Adrenal gland (tissue), 12 donors: ENCODE measurements around the gene EIPR1. TPM values are rescaled to one million over a fixed set of nuclear protein-coding genes. Genes with fewer than 3 reads are reported as not detected.

Source experiments
- DNase-seq, 7 donors: peaks; one replicate each; pipeline ENCODE4 v3.0.0-alpha.2; 2019 to 2020
- H3K27ac ChIP-seq, 5 donors: fragments of 200-600 bp; sonication (generic) in 4 of 5; 1 replicate in 3 of 5; 2 replicates in 2 of 5; pipeline versions ENCODE4 v1.5.1 to v1.8.0; 2016 to 2020; ENCODE audit warnings: mild to moderate bottlenecking in 1 of 5
- H3K27me3 ChIP-seq: fragments of 200-600 bp; 2 replicates; pipeline ENCODE4 v1.8.0; 2021
- H3K36me3 ChIP-seq, 2 donors: fragments of 200-600 bp; replicated peaks in 1 of 2; 1 replicate in 1 of 2; 2 replicates in 1 of 2; pipeline versions ENCODE4 v1.5.1 to v1.8.0; 2018 to 2022
- H3K4me1 ChIP-seq, 2 donors: fragments of 200-600 bp; replicated peaks in 1 of 2; 1 replicate in 1 of 2; 2 replicates in 1 of 2; pipeline versions ENCODE4 v1.5.1 to v1.8.0; 2018 to 2021
- H3K4me3 ChIP-seq, 4 donors: fragments of 200-600 bp; sonication (generic) in 3 of 4; one replicate each; pipeline ENCODE4 v1.5.1; 2016 to 2018
- H3K9me3 ChIP-seq, 3 donors: fragments of 200-600 bp; sonication (generic) in 1 of 3; replicated peaks in 1 of 3; 1 replicate in 2 of 3; 2 replicates in 1 of 3; pipeline versions ENCODE4 v1.5.1 to v1.8.0; 2016 to 2021
- CTCF ChIP-seq, 6 experiments: fragments of 450-650 bp in 4 of 6; fragments of 200-600 bp in 2 of 6; sonication (generic) in 1 of 6; IDR thresholded peaks; 1 replicate in 5 of 6; 2 replicates in 1 of 6; pipeline versions ENCODE4 v1.5.1 to v1.8.0; 2016 to 2021; ENCODE audit warnings: antibody characterized with exemption in 6 of 6, mild to moderate bottlenecking in 2 of 6, moderate library complexity in 1 of 6
- POLR2A ChIP-seq, 2 donors: fragments of 450-650 bp; IDR thresholded peaks; one replicate each; pipeline ENCODE4 v1.6.1; 2017; ENCODE audit warnings: antibody characterized with exemption in 2 of 2, mild to moderate bottlenecking in 2 of 2, moderate library complexity in 1 of 2
- WGBS, 4 donors: extraction: QIAGEN DNeasy Blood & Tissue Kit in 2 of 4; methylation state at CpG; one replicate each; pipeline versions ENCODE4 v1.1.5 to v1.1.7; 2013 to 2017; 5-methylcytosine and 5-hydroxymethylcytosine counted together
- intact Hi-C, 2 donors: fragments of 100-400 bp; cut with DNase I; formaldehyde crosslinking; loops; one replicate each; pipeline versions ENCODE4 v1.14.1 to v1.15.0; 2022 to 2023
- polyA plus RNA-seq, 3 donors: library from polyadenylated mRNA; stranded (reverse); fragments of 200-250 nt in 2 of 3; fragments of 350-450 nt in 1 of 3; fragmentation: Illumina TruSeq in 1 of 3; extraction: RNeasy Lipid Tissue Mini Kit (QIAGEN cat#74804) in 1 of 3; gene quantifications; one replicate each; pipeline ENCODE4 v1.2.3, GENCODE V29; 2013 to 2014
- total RNA-seq, 9 donors: library from RNA; depleted of rRNA in 4 of 9; stranded (reverse); fragments of >200 nt in 4 of 9; fragments of 120-200 nt in 1 of 9; fragmentation: NEBNext Ultra II Directional in 1 of 9; extraction: Animal tissue kit (Norgen Biotek cat#: 25700) in 1 of 9; gene quantifications; one replicate each; pipeline versions ENCODE4 v1.1.0 to v1.2.4, GENCODE V29; 2013 to 2023
- donor health status: healthy with polysubstance abuse.
- donor health status: Bipolar disorder and iron deficiency.
- donor health status: DM: yes; HTN: yes; CAD: no.
- donor health status: DM: no; HTN: no; CAD: no.
- donor health status: DM: no; HTN: no; CAD: no.
- donor health status: DM: yes; HTN: yes; CAD: no.

Gene EIPR1
- total and polyA plus RNA-seq, 12 donors = 10.3 to 37.9 (median 28.5) TPM

DNA sequence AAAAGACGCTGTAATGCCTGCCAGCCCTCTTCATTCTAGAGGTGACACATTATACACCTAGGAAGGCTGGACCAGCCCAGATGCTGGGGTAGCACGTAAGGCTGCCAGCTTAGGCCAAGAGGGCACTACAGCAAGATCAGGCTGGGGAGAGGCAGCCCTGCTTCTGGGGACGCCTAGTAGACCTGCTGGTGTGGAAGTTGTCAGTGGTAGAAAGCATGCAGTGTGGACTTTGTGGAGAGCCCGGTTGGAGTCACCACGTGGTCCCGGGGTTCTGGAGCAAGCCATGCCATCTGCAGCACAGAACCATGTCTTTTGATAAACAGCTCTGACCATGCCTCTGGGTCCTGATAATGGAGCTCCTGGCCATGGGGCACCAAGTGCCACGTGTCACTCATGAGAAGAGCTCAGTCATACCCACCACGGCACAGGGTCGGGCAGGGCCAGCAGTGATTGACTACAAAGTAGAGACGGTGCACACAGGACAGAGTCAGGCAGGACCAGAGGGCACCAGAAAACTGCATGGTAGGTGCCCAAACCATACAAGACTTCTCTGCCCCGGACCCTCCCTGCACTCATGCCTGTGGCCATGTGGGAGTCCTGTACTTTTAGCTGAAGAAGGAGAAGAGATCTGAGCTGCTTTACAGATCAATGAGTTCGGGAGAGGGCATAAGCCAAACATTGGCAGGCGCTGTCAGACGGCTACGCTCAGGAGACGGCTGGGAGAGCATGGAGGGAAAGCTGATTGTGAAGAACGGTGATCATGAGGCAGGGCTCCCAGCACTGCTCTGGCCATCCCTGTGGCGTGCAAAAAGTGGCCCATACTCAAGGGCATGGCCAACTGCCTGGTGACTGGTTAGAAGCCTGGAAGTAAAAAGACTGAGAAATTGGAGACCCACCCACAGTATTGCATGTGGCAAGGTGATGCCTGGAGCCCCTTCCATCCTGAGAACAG lies 114.9 kb downstream of the EIPR1 start:
- Histone ChIP-seq H3K4me1 (peaks cover 0 to 7% of the 10 kb centered on the region in 2 donors), H3K27ac (no peak overlapping the region), H3K9me3 (no peaks in the 10 kb centered on the region), H3K4me3 (no peak overlapping the region), H3K27me3 (no peaks in the 10 kb centered on the region), H3K36me3 (no peaks in the 10 kb centered on the region)
- intact Hi-C loops = no loop called here
- no peak for DNase-seq
- no peak for TF ChIP-seq CTCF (IDR thresholded peaks at IDR 0.05)
- 95 to 98% (median 97%) methylated on average over 13 to 18 of the region's 18 CpGs for WGBS, 4 donors

- no peaks in the 10 kb centered on the region for H3K27me3 ChIP-seq
- no peaks in the 10 kb centered on the region for H3K36me3 ChIP-seq
- no peak overlapping the region for H3K27ac ChIP-seq
- intact Hi-C loops = no loop called here
- no peaks in the 10 kb centered on the region for H3K9me3 ChIP-seq
- 95 to 100% (median 97%) methylated on average over 4 to 8 of the region's 8 CpGs for WGBS, 4 donors
- DNase-seq = no peak
- no peak for TF ChIP-seq POLR2A (IDR thresholded peaks at IDR 0.05)
- no peak for TF ChIP-seq CTCF (IDR thresholded peaks at IDR 0.05)
- H3K4me3 ChIP-seq = no peak overlapping the region
- H3K4me1 ChIP-seq = peaks cover 0 to 7% of the 10 kb centered on the region in 2 donors
These were observed 116.1 kb downstream of the EIPR1 start for GRCh38 chr2:3261511-3261910.

- Histone ChIP-seq H3K36me3 (no peaks in the 10 kb centered on the region), H3K27ac (no peak overlapping the region), H3K9me3 (no peaks in the 10 kb centered on the region), H3K4me3 (no peak overlapping the region), H3K27me3 (no peaks in the 10 kb centered on the region), H3K4me1 (peaks cover 0 to 4% of the 10 kb centered on the region in 2 donors)
- TF ChIP-seq POLR2A (IDR thresholded peaks at IDR 0.05) = no peak
- no peak for TF ChIP-seq CTCF (IDR thresholded peaks at IDR 0.05)
- no peak for DNase-seq
- WGBS, 4 donors = 93 to 98% (median 97%) methylated on average over 6 of the region's 6 CpGs
- intact Hi-C loops = no loop called here
These were observed 116.7 kb downstream of the EIPR1 start for GRCh38 chr2:3260959-3261358.

DNA sequence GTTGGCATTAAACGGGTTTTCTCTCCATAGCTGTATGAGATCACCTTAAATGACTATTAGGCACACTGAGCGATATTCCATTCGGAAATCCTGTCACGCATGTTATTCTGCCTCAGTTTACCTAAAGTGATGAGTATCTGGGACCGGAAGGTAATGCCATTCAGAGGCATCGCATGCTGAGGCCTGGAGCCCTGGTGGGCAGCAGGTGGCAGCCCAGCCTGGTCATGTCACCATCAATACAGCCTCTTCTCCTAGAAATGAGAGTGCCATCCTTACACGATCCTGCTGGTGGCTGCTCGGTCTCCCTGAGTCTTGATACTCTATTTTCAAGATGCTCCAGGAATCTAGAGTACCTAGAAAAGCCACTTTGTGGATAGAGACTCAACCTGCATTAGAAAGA lies 119.8 kb downstream of the EIPR1 start:
- no peaks in the 10 kb centered on the region for H3K27me3 ChIP-seq
- no peak for DNase-seq
- no peaks in the 10 kb centered on the region for H3K9me3 ChIP-seq
- WGBS, 4 donors = 92 to 99% (median 93%) methylated on average over 8 of the region's 8 CpGs
- H3K4me3 ChIP-seq = no peak overlapping the region
- TF ChIP-seq POLR2A (IDR thresholded peaks at IDR 0.05) = no peak
- TF ChIP-seq CTCF (IDR thresholded peaks at IDR 0.05) = peak in 2 of 6 experiments; percentile 13 to 28
- no peaks in the 10 kb centered on the region for H3K4me1 ChIP-seq
- H3K36me3 ChIP-seq = no peaks in the 10 kb centered on the region
- intact Hi-C loops = no loop called here
- H3K27ac ChIP-seq = no peak overlapping the region
